ENCODE data around the gene MRAP. TPM values are rescaled to one million over a fixed set of nuclear protein-coding genes. Genes with fewer than 3 reads are reported as not detected.
A peak's percentile ranks its signal among the peaks of the same experiment; 100 is the strongest.

The MRAP gene
- polyA plus RNA-seq, 2 of the 4 experiments (the other 2 are of a cell fraction) = not detected

GRCh38 chr21:32252136-32252535, 46.5 kb upstream of the MRAP start:
- Histone ChIP-seq H3K4me3 (no peak overlapping the region), H3K27ac (no peak overlapping the region), H3K9me3 (no peaks in the 10 kb centered on the region; the same call in 2 of the 3 replicates), H3K4me1 (no peaks in the 10 kb centered on the region), H3K4me2 (no peak overlapping the region)
- TF ChIP-seq RCOR1 (IDR thresholded peaks at IDR 0.05; ENCODE audit: low read depth, low read length) (no peak), MYC (IDR thresholded peaks at IDR 0.05; ENCODE audit: borderline replicate concordance, low read length) (no peak), ELK1 (IDR thresholded peaks at IDR 0.05; ENCODE audit: low read depth, low read length) (no peak), TFCP2L1 (CRISPR knock-in tag; IDR thresholded peaks at IDR 0.05) (no peak), FOSL2 (IDR thresholded peaks at IDR 0.05) (no peak), FOSL2 (CRISPR knock-in tag; IDR thresholded peaks at IDR 0.05) (no peak), RARB (CRISPR knock-in tag; IDR thresholded peaks at IDR 0.05) (no peak), NFE2L2 (conservative IDR thresholded peaks at IDR 0.05; ENCODE audit: low read length) (no peak)
- ATAC-seq = no peak
- ChIA-PET CTCF (no interaction called here), POLR2A (no interaction called here)
- no peak for FAIRE-seq
- DNase-seq (ENCODE audit: low read depth in 1 of 2, low spot score in 1 of 2) = no peak

GRCh38 chr21:32253215-32253641, 45.4 kb upstream of the MRAP start:
- ChIA-PET CTCF (no interaction called here), POLR2A (no interaction called here)
- TF ChIP-seq CBX8 (IDR thresholded peaks at IDR 0.05) = no peak
- TF ChIP-seq RAD21 (conservative IDR thresholded peaks at IDR 0.05 in 1 of 2, IDR thresholded peaks at IDR 0.05 in 1 of 2) = no peak
- no peak for TF ChIP-seq SREBF2 (IDR thresholded peaks at IDR 0.05)
- no peak for DNase-seq (ENCODE audit: low read depth in 1 of 2, low spot score in 1 of 2)
- H3K27ac ChIP-seq = no peak overlapping the region
- no peaks in the 10 kb centered on the region; the same call in 2 of the 3 replicates for H3K9me3 ChIP-seq
- ATAC-seq = no peak
- H3K4me2 ChIP-seq = no peak overlapping the region
- peaks cover 4% of the 10 kb centered on the region; the same call in 1 of the 3 replicates for H3K4me1 ChIP-seq
- WGBS (ENCODE audit: missing lambda C conversion rate) = 40% methylated on average over 5 of the region's 7 CpGs
- no peak for FAIRE-seq
- H3K4me3 ChIP-seq = no peak overlapping the region

- no peak overlapping the region for H3K4me3 ChIP-seq
- FAIRE-seq (no peak), ATAC-seq (no peak), DNase-seq (ENCODE audit: low read depth in 1 of 2, low spot score in 1 of 2) (no peak)
- 76% methylated on average over 12 of the region's 12 CpGs for WGBS (ENCODE audit: missing lambda C conversion rate)
- no peak overlapping the region for H3K27ac ChIP-seq
- ChIA-PET POLR2A (no interaction called here), CTCF (interaction anchor here (0.7 to 4.2 kb wide), 5 partner anchors 372 to 1621 kb away, joined by 3 to 26 read pairs (median 14); no protein-coding TSS in a partner anchor)
- H3K4me2 ChIP-seq = no peak overlapping the region
- no peaks in the 10 kb centered on the region; the same call in 2 of the 3 replicates for H3K9me3 ChIP-seq
- TF ChIP-seq PHF8 (IDR thresholded peaks at IDR 0.05; ENCODE audit: borderline replicate concordance, low read depth) (no peak), KDM5A (IDR thresholded peaks at IDR 0.05) (no peak)
- peaks cover 4% of the 10 kb centered on the region; the same call in 1 of the 3 replicates for H3K4me1 ChIP-seq
Observed at GRCh38 chr21:32256251-32256650, 42.4 kb upstream of the MRAP start.

- ATAC-seq = peak; percentile 63 to 65
- FAIRE-seq = no peak
- H3K4me2 ChIP-seq = peak overlapping the region; percentile 31; the same call in 2 of the 3 replicates
- no peak for TF ChIP-seq ELK1 (IDR thresholded peaks at IDR 0.05; ENCODE audit: low read depth, low read length)
- no peak for TF ChIP-seq JUN (IDR thresholded peaks at IDR 0.05)
- TF ChIP-seq RCOR1 (IDR thresholded peaks at IDR 0.05; ENCODE audit: low read depth, low read length) = no peak
- no peak for TF ChIP-seq HOXB5 (CRISPR knock-in tag; IDR thresholded peaks at IDR 0.05)
- ChIA-PET CTCF (interaction anchor here (0.9 to 4.2 kb wide), 15 partner anchors 7 to 477 kb away, joined by 3 to 26 read pairs (median 7); partner anchors contain the start of gene HUNK), POLR2A (no interaction called here)
- H3K27ac ChIP-seq = no peak overlapping the region
- H3K9me3 ChIP-seq = no peaks in the 10 kb centered on the region
- H3K4me1 ChIP-seq = peaks cover 4% of the 10 kb centered on the region; the same call in 1 of the 3 replicates
- DNase-seq (ENCODE audit: low read depth in 1 of 2, low spot score in 1 of 2) = peak; percentile 18 to 27
- H3K4me3 ChIP-seq = no peak overlapping the region
- WGBS (ENCODE audit: missing lambda C conversion rate) = 19% methylated on average over 9 of the region's 9 CpGs
Observed at GRCh38 chr21:32256873-32257620, 41.6 kb upstream of the MRAP start.

All from A549 (cell line).